HG02840 (cell line): Measurements from ENCODE around the gene IRAG1.
A peak's percentile ranks its signal among the peaks of the same experiment; 100 is the strongest.

ENCODE experiments used
- ATAC-seq: cut with Tn5 transposase; IDR thresholded peaks from one replicate; pipeline ENCODE4 v1.9.1; 2021; ENCODE audit warnings: mild to moderate bottlenecking, moderate library complexity, moderate number of reproducible peaks; ENCODE audit not compliant: unreplicated experiment, low FRiP score

Gene IRAG1, protein sequence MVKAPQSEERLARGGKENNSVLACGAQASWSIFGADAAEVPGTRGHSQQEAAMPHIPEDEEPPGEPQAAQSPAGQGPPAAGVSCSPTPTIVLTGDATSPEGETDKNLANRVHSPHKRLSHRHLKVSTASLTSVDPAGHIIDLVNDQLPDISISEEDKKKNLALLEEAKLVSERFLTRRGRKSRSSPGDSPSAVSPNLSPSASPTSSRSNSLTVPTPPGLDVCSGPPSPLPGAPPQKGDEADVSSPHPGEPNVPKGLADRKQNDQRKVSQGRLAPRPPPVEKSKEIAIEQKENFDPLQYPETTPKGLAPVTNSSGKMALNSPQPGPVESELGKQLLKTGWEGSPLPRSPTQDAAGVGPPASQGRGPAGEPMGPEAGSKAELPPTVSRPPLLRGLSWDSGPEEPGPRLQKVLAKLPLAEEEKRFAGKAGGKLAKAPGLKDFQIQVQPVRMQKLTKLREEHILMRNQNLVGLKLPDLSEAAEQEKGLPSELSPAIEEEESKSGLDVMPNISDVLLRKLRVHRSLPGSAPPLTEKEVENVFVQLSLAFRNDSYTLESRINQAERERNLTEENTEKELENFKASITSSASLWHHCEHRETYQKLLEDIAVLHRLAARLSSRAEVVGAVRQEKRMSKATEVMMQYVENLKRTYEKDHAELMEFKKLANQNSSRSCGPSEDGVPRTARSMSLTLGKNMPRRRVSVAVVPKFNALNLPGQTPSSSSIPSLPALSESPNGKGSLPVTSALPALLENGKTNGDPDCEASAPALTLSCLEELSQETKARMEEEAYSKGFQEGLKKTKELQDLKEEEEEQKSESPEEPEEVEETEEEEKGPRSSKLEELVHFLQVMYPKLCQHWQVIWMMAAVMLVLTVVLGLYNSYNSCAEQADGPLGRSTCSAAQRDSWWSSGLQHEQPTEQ

DNA sequence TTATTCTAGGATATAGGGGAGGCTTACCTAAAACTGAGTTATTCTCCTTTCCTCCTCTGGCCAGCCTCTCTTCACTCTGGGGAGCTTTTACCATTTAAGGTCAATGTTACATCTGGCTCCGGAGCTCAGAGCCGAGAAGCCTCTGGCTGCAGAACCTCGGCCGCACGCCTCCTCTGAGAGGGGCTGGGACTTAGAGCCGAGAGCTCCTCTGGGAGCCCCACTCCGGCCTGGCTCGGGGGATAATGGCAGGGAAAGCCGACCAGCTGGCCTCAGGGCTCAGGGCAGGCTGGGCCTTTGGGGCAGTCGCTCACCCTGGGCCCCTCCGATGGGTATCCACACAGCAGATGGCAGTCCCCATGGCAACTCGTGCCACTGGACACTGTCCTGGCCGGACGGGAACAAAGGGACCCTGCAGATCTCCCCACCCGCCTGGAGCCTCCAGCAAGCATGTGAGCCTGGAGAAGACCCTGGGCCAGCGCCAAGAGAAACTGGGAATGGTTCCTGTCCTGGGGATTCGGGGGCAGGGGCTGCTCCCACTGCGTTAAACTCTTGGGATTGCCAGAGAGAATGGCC lies at the start of gene IRAG1:
IRAG1 (minus strand) TSS at position 247 of the 573 bp plus-strand sequence; CDS start at position 94, 153 bp downstream.
- ATAC-seq = no peak

DNA sequence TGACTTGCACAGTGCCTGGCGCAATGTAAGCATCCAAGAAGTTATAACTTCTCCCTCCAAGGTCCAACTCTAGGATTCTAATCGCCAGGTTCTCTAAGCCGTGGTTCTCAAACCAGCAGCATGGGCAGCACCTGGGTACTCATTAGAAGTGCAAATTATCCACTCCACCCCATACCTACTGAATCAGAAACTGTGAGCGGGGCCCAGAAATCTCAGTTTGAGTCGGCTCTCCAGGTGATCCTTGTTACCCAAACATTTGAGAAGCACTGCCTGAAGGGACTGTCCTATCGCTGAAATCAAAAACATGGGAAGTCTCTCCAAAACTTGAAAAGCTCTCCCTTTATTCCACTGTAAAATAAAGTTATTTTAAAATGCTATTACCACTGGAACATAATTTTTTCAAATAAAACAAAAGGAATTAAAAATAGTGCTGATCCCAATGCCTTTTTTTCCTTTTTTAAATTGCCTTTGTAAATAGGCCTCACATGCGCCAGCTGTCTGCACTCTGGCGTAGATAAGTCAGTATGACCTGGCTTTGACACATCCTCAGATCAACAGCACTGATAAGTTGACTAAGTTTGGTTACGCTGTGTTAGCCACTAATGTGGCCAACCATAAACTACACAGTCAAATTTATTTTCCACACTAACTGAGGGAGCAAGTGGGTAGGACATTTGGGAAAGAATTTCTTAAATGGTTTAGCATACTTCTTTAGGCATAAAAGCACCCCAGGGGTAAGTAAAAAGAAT lies 49.1 kb upstream of the IRAG1 start:
- no peak for ATAC-seq

DNA sequence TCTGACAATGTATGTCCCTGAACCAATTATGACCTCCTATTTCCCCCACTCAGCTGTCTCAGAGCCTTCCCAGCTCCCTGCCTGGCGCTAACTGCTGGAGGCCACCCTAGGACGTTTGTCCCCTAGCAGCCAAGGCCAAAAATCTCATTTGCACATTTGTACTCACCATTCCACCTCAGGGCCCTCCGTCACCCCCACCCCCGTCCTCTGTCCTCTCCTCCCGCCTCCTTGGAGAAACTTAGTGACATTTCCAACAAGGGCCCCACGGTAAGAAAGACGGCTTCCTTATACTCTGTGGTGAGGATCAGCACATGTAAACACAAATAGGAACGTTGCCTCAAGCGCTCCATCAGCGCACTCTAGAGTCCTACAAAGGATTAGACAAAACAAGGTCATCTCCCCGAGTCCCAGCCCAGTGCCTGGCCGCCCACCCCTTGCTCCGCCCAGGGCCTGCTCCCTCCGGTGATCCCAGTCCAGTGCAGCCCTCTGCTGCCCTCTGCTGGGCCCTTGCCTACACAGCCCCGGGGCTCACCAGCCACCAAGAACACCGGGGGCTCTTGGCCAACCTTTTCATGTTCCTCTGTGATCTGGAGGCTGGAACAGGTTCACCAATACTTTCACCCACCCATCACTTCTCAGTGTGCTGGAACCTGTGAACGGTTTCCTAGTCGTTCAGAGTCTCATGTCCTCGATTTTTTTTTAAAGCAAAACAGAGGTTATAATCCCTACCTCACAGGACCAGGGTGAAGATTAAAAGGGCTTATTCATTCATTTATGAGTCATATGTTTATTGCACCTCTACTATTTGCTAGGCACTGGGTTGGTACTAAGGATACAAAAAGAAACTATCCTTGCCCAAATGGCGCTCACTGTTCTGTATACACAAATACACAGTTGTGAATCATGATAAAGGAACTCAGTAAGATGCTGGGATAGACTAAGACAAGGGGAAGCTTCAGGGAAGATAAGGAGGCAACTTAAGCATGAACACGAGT lies 42.2 kb upstream of the IRAG1 start:
- peak; percentile 98 for ATAC-seq

DNA sequence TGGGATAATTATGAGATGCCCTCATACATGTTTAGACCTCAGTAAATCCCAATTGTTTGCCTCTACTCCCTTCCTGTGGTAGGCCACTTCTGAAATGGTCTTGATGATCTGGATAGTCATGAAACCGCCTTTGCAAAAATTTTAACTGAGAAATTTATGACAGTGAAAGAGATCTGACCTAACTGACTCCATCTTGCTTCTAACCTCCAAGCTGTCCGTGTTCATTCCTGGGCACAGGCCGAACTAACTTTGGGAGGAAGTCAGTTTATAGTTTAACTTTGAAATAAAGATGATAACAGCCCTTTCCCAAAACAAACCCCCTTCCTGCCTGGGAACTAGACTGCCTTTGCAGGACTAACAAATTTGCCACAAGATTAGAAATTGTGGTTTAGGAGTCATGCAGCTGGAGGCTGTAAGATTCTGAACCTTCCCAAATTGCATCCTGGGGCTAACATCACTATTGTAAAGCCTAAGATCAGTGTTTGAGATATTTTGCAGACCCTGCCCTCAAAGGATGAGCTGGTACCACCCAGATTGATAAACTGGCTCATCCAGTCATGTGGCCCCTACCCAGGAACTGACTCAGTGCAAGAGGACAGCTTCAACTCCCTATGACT lies 37.6 kb upstream of the IRAG1 start:
- ATAC-seq = no peak

DNA sequence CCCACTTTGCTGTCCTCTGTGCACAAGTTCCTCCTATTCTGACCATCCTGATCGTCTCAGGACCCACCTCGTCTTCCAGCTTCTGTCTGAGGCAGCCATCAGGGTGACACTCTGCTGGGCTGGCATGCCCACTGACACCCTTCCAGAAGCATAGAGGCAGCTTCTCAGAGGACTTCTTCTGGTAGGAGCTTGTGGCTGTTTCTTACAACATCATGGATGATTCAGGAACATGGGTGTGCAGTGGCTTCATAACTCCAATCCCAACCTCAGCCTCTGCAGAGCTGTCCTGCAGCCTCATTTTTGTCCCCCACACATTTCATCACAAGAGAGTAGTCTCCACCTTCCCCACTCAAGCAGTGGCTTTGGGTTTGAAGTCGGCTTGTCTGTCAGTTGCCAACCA lies 36.6 kb upstream of the IRAG1 start:
- no peak for ATAC-seq

DNA sequence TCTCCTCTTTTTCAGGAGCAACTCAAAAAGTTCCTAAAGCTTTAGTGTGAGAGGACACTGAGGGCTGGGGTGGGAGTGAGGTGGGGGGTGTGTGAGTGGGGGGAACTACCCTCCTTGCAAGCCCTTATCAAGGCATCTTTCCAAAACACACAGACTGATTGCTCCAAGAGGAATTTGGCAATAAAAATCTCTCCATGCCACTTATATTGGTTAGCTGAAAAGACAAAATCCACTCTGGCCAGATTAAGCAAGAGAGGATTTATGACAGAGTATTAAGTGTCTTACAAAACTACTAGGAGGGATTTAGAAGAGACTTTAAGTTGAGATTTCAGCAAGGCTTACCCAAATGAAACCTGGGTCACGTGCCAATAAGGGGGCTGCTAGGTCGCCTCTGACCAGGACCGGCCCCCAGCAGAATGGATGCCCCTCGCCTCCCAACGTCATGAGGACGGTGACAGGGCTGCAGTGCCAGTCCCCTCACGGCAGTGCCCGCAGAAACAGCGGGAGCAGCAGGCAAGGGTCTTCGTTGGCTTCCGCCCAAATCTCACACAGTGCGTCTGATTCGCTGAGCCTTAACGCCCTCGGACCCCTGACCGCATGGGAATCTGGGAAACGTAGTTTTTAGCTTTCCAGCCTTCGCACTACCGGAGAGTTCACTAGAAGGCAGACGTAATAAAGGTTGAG lies 35.4 kb upstream of the IRAG1 start:
- no peak for ATAC-seq

DNA sequence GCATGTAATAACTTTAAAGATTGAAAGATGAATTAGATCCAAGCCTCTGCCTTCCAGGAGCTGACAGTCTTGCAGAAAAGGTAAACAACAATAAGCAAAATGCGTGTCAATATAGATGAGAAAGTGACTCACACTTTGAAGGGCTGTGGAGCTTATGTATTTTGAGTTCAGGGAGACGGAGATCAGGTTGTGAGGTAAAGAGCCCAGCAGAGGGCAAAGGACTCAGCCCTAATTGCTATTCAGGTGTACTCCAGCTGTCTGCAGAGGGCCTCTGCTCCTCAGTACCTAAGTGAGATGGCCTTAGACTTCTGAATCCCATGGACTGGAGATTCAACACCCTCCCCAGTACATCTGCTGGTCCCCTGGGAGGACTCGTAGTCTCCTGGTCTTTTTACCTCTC lies 34.6 kb upstream of the IRAG1 start:
- ATAC-seq = no peak

DNA sequence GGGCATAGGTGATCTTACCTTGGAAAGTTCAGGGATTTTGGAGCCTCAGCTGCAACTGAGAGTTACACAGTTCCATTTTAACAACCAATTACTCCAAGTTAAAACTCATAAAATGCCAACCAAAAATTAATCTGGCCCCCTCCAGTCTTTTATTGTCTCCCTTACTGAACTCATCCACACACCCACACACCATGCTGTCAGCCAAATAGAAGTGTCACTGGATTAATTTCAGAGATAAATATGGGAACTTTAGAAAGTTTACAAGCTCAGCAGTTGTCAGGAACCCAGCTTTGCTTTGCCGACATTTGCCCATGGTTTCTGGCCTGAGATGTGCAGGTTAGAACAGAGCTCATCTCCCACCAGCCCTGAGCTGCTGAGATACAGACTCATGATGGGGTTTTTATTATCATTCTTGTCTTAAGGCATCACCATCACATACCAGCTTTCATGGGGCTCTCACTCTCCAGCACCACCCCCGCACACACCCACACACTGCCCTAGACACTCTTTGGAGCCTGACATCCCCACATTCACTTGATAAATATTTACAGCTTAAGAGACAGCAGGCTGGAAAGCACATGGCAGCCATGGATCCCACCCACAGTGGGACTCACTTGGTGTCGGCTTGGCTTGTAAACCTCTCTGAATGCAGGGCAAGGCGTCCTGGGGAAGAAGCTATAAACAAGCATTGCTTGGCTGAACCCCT lies 33.7 kb upstream of the IRAG1 start:
- ATAC-seq = no peak

DNA sequence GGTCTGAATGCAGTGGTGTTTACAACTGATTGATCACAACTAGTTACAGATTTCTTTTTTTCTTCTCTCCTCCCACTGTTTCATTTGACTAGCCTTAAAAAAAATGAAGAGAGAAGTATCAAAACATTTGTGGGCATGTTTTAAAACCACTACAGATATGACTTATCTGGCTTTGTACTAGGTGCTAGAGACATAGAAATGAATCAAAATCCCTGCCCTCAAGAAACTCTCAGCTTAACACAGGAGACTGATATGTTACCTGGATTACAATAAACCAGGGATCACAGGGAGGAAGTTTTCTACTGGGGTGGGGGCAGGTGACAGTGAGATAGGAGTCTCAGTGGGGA lies 32.3 kb upstream of the IRAG1 start:
- no peak for ATAC-seq

DNA sequence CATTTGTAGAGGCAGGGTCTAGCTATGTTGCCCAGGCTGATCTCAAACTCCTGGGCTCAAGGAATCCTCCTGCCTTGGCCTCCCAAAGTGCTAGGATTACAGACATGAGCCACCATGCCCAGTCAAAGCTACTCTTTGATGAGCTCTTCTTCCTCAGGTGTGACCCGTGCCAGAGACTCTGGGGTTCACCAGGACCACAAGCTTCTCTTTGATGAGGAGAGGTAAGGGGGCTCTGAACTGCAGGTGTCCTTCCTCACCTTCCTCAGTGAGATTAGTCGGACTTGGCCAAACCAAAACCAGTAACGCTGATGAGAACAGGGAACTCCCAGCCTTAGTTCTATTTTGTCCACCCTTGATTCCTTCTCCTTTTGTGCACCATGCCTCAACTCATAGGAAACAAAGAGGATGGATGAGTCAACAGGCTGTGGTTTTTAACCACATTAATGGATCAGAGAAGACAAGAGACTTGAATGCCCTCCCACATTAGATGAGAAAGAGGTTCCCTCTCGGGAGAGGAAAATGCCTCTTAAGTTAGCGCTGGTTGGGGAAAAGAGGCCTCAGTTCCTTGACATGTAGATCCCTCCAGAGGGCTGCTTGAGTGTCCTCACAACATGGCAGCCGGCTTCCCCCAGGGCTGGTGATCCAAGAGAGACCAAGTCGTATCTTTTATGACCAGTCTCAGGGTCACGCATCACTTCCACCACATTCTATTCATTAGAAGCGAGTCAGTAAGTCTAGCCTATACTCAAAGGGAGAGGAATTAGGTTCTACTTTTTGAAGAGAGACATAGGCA lies 31.8 kb upstream of the IRAG1 start:
- no peak for ATAC-seq

DNA sequence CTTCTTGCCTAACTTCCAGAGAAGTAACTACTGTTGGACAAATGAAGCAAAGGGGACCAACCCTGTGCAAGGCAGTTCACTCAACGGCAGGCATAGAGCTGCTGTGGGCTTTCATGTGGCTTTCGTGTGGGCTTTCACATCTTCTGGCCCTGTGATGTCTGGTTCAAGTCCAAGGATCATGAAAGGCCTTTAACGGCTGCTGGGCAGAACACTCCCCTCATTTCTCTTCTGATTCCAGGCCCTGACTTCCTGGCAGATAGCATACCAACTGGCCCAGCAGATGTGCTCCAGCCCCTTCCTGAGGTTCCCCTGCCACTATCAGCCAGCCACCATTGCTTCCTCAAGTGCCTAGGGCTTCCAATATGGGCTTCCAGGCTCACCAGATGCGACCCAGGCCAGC lies 28.8 kb upstream of the IRAG1 start:
- no peak for ATAC-seq

DNA sequence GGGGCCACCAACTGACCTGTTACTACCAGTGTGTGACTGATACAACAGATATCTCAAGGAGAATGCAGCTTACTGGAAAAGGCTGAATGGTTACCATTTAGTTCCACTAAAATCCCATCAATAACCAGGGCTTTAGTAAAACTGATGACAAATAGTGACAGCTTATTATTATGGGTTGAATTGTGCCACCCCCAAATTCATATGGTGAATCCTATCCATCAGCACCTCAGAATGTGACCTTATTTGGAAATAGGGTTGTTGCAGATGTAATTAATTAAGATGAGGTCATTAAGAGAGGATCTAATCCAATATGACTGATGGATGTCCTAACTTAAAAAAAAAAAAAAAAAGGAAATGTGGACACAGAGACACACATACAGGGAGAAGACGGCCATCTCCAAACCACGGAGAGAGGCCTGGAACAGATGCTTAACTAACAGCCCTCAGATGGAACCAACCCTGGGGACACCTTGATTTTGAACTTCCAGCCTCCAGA lies 27.4 kb upstream of the IRAG1 start:
- no peak for ATAC-seq

DNA sequence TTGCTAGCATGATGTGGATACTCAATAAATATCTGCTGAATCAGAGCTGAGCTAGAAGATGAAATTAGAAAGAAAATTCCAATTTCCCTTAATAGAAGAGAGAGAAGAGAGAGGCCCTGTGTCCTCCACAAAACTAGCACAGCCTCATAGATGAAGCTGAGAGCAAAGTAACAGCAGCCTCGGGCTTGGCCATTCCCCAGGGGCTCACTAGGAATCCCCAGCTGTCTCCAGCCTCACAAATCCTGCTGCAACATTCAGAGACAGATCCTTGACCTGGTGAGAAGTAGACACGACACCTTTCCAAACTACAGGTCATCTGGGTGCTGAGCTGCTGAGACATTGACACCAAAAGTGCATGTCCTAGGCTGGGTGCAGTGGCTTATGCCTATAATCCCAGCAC lies 26.1 kb upstream of the IRAG1 start:
- no peak for ATAC-seq

DNA sequence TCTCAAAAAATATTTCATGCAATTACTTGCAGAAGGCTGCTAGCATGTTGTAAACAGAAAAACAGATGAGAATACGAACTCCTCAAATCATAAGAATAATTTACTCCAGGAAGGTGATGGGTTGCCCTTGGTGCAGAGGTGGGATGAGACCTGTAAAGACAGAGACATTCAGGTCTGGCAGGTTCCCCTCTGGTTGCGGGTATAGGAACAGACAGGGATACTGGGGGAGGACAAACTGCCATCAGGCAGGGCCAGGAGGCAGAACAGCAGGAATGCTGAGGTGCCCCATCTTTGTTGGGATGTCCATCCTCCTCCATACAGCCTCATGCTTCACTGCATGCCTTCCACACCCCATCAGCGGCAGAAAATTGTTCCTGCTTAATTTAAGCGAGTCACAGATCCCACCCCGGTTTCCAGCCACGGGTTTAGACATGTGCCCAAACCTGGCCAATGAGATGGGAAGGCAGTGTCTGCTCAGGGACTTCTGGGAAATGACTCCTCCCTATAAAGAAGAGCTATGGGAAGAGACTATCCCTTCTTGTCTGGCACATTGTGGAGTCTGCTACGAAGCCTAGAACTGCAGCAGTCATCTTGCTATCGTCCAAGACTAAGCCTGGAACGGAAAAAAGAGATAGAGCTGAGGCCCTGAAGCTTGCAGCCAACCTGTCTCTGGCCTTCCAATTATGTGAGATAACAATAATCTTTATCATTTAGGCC lies 23.1 kb upstream of the IRAG1 start:
- no peak for ATAC-seq

DNA sequence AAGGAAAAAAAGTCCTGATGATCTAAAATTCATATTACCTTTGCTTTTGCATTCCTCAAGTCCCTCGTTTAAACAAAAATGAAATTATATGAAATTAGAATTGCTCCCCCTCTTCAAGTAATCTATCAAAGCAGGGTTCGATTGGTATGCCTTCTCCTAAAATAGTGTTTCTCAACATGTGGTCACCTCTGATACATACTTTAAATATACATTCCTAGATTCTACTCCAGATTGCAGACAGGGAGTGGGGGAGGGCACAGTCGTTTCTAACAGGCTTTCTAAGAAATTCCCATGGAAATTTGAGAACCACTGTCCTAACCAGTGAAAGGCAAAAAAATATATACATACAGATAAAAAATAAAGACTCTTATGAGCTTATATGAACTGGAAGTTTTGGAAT lies 22.6 kb upstream of the IRAG1 start:
- no peak for ATAC-seq

DNA sequence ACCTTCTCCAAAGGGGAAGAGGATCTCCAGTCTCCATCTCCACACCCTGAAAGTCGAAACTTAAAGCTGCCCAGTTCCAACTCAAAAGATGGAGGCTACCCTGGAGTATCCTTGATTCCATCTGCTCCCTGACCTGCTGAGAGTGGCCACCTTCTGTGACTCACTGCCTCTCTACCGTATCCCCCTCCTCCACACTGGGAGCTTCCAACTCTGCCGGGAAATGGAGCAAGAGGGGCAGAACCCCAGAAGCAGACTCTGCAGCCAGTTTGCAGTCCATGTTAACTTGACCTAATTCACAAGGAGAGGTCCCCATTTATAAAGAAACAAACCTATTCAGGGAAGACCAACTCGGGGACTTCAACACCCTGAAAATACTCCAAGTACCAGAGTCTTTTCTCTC lies 22.0 kb upstream of the IRAG1 start:
- ATAC-seq = no peak
